Esophagus squamous epithelium (tissue), 5 donors: ENCODE measurements around the gene SLC9A9. TPM values are rescaled to one million over a fixed set of nuclear protein-coding genes. Genes with fewer than 3 reads are reported as not detected.

Source experiments
- DNase-seq: peaks from one replicate; lab custom pipeline; 2025; lab: John Stamatoyannopoulos, UW
- H3K27ac ChIP-seq, 4 donors: fragments of 200-600 bp; sonication (generic); one replicate each; pipeline ENCODE4 v1.5.1; 2016 to 2019; ENCODE audit warnings: mild to moderate bottlenecking in 1 of 4
- H3K27me3 ChIP-seq, 4 donors: fragments of 200-600 bp; sonication (generic); 1 replicate in 3 of 4; 2 replicates in 1 of 4; pipeline versions ENCODE4 v1.5.1 to v1.6.0; 2017 to 2021; ENCODE audit warnings: antibody characterized with exemption in 1 of 4
- H3K36me3 ChIP-seq, 3 donors: fragments of 200-600 bp; sonication (generic); one replicate each; pipeline ENCODE4 v1.5.1; 2016 to 2019
- H3K4me1 ChIP-seq, 3 donors: fragments of 200-600 bp; sonication (generic); one replicate each; pipeline ENCODE4 v1.5.1; 2017 to 2019
- H3K4me3 ChIP-seq, 4 donors: fragments of 200-600 bp; sonication (generic); 1 replicate in 3 of 4; 2 replicates in 1 of 4; pipeline ENCODE4 v1.5.1; 2016 to 2019; ENCODE audit warnings: mild to moderate bottlenecking in 2 of 4, moderate library complexity in 1 of 4
- H3K9me3 ChIP-seq, 3 donors: fragments of 200-600 bp; sonication (generic); one replicate each; pipeline ENCODE4 v1.5.1; 2016 to 2019
- POLR2A ChIP-seq, 4 donors: fragments of 450-650 bp; IDR thresholded peaks; one replicate each; pipeline ENCODE4 v1.6.1; 2017; ENCODE audit warnings: antibody characterized with exemption in 4 of 4, mild to moderate bottlenecking in 4 of 4, moderate library complexity in 3 of 4
- WGBS, 2 donors: methylation state at CpG; one replicate each; pipeline ENCODE4 v1.1.5; 2018; 5-methylcytosine and 5-hydroxymethylcytosine counted together
- intact Hi-C: fragments of 100-400 bp; cut with DNase I; formaldehyde crosslinking; loops from one replicate; pipeline ENCODE4 v1.15.0; 2022
- total RNA-seq, 4 donors: library from RNA; depleted of rRNA; stranded (reverse); fragments of >200 nt; gene quantifications; one replicate each; pipeline ENCODE4 v1.1.0, GENCODE V29; 2016
- TF ChIP-seq, protein P1 (sequence below), 6 experiments: fragments of 450-650 bp in 4 of 6; fragments of 200-600 bp in 2 of 6; sonication (generic) in 2 of 6; IDR thresholded peaks; one replicate each; pipeline ENCODE4 v1.5.1; 2016 to 2019; ENCODE audit warnings: antibody characterized with exemption in 6 of 6, mild to moderate bottlenecking in 4 of 6, moderate library complexity in 4 of 6
- donor health status: DM: yes; HTN: yes; CAD: no.

Gene SLC9A9
- total RNA-seq, 4 donors from 2014 or later, result 11.2 to 22.3 (median 18.9) TPM

DNA sequence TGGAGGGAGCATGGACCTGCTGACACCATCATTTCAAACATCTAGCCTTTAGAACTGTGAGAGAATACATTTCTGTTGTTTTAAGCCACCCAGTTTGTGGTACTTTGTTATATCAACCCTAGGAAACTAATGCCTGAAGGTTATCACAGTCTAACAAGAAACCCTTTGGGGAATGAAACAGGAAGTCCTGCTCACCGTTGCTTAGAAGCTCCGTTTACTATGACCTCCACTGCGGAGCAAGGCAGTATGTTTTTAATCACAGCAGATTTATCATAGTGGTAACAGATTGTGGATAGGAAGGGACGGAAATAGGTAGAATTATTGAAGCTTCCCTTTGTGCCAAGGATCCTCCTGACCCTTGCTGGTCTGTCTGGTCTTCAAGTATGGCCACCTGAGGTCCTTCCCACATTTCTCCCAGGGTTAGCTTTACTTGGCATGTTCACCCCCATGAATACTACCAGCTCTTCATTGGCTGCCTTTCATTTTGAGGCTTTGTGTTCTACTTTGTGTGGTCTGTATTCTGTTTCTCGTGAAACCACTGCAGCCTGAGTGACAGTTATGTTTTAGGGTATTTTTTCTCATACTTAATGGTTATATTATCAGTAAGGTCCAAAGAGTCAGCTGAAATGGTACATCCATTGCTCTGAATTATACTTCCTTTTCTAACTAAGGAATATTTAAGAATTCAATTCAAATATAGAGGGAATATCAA is 527.1 kb downstream of the SLC9A9 start:
- intact Hi-C loops, result no loop called here
- Histone ChIP-seq H3K9me3 (no peaks in the 10 kb centered on the region), H3K4me1 (no peaks in the 10 kb centered on the region), H3K4me3 (no peak overlapping the region), H3K36me3 (no peaks in the 10 kb centered on the region), H3K27me3 (no peaks in the 10 kb centered on the region), H3K27ac (no peak overlapping the region)
- no peak for TF ChIP-seq POLR2A (IDR thresholded peaks at IDR 0.05)
- TF ChIP-seq, protein P1, sequence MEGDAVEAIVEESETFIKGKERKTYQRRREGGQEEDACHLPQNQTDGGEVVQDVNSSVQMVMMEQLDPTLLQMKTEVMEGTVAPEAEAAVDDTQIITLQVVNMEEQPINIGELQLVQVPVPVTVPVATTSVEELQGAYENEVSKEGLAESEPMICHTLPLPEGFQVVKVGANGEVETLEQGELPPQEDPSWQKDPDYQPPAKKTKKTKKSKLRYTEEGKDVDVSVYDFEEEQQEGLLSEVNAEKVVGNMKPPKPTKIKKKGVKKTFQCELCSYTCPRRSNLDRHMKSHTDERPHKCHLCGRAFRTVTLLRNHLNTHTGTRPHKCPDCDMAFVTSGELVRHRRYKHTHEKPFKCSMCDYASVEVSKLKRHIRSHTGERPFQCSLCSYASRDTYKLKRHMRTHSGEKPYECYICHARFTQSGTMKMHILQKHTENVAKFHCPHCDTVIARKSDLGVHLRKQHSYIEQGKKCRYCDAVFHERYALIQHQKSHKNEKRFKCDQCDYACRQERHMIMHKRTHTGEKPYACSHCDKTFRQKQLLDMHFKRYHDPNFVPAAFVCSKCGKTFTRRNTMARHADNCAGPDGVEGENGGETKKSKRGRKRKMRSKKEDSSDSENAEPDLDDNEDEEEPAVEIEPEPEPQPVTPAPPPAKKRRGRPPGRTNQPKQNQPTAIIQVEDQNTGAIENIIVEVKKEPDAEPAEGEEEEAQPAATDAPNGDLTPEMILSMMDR (IDR thresholded peaks at IDR 0.05), result no peak
- no peak for DNase-seq
- WGBS, 2 donors, result 71 to 72% methylated on average over 5 of the region's 5 CpGs

- H3K27ac ChIP-seq, result no peak overlapping the region
- H3K4me1 ChIP-seq, result peaks cover 0 to 15% (median 3%) of the 10 kb centered on the region in 3 donors
- H3K36me3 ChIP-seq, result no peaks in the 10 kb centered on the region
- 76 to 82% methylated on average over 5 of the region's 5 CpGs for WGBS, 2 donors
- TF ChIP-seq, protein P1 (IDR thresholded peaks at IDR 0.05), result no peak
- no peak for TF ChIP-seq POLR2A (IDR thresholded peaks at IDR 0.05)
- intact Hi-C loops, result no loop called here
- H3K4me3 ChIP-seq, result no peak overlapping the region
- H3K27me3 ChIP-seq, result no peaks in the 10 kb centered on the region
- no peak for DNase-seq
- H3K9me3 ChIP-seq, result no peaks in the 10 kb centered on the region
Observed at GRCh38 chr3:143315766-143316165, 532.5 kb downstream of the SLC9A9 start.

DNA sequence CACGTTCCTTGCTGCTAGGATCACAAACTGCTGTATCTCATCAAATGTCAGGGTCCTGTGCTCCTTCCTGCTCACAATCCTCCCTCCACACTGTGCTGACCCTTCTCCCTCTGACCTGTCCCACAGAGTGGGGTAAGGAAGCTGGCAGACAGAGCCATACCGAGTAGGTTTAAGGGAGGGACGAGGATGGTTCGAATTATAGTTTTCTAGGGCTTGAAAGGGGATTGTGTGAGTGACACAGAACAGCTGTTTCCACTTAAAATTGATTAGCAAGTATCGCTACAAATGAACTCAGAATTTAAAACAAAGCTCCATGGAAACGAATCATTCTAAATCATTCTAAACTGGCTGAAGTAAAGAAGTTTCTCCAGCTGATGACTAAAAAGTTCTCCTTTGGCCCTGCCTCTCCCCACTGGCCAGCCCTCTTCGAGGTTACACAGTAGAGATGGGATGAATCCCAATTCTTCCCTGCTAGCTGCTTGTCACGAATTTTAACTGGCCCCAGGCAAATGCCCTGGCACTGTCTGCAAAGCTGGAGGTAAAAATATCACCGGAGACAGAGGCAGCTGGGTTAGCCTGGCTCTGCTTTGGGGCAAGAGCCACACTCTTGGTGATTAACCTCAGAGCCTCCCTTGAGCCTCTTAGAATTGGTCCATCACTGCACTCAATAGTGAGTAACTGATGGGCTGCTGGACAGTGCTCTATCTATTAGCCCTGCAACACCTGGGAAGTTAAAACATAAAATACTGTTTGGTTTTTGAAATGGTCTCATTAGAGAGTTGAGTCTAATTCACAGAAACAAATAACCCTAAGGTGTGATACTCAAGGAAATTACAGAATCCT is 533.8 kb downstream of the SLC9A9 start:
- intact Hi-C loops, result no loop called here
- TF ChIP-seq POLR2A (IDR thresholded peaks at IDR 0.05), result no peak
- TF ChIP-seq, protein P1 (IDR thresholded peaks at IDR 0.05), result no peak
- H3K9me3 ChIP-seq, result no peaks in the 10 kb centered on the region
- no peak overlapping the region for H3K27ac ChIP-seq
- 52 to 64% methylated on average over 8 to 9 of the region's 9 CpGs for WGBS, 2 donors
- H3K4me1 ChIP-seq, result peaks cover 0 to 28% (median 8%) of the 10 kb centered on the region in 3 donors
- H3K4me3 ChIP-seq, result no peak overlapping the region
- no peaks in the 10 kb centered on the region for H3K36me3 ChIP-seq
- no peak for DNase-seq
- no peaks in the 10 kb centered on the region for H3K27me3 ChIP-seq

DNA sequence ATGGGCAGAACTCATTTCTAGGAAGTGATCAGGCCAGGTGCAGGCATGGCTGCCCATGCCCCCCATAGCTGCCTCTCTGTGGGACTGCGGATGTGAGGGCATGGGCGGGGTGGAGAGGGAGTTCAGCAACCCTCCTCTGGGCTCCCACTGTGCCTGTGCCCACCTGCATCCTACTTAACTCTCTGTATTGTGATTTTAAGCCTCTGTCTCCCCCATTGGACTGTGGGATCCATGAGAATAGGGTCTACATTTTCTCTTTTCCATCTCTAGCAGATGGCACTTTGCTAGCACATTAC is 534.4 kb downstream of the SLC9A9 start:
- no peaks in the 10 kb centered on the region for H3K9me3 ChIP-seq
- no peaks in the 10 kb centered on the region for H3K27me3 ChIP-seq
- WGBS, 2 donors, result 100% methylated on average over 2 of the region's 2 CpGs
- no peak for DNase-seq
- TF ChIP-seq POLR2A (IDR thresholded peaks at IDR 0.05), result no peak
- TF ChIP-seq, protein P1 (IDR thresholded peaks at IDR 0.05), result no peak
- peaks cover 0 to 34% (median 8%) of the 10 kb centered on the region in 3 donors for H3K4me1 ChIP-seq
- no peaks in the 10 kb centered on the region for H3K36me3 ChIP-seq
- no peak overlapping the region for H3K4me3 ChIP-seq
- H3K27ac ChIP-seq, result no peak overlapping the region
- intact Hi-C loops, result no loop called here
